ENCODE results near the gene RAB19. TPM values are rescaled to one million over a fixed set of nuclear protein-coding genes. Genes with fewer than 3 reads are reported as not detected.

Gene RAB19
- total and polyA plus RNA-seq, 2 of the 8 experiments (the other 6 are each of a cell fraction or from before 2014, with no cell fraction given): 9.8 to 11.0 TPM

DNA sequence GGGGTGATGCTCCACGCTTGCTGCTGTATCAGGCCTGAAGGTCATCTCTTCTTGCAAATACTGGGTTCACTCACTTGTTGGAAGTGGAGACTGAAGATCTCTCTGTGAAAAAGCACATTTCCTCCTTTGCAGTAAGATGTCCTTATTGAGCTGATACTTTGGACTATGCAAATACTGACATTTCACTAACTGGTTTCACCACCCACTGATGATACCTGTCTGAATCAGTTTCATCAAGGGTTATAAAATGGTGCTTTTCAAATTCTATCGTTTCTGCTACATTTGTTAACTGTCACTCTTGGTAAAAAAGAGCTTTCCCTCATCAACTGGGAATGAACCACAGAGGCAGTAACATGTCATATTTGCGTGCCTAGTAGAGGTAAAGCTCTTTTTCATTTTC is 35.5 kb downstream of the RAB19 start (continued):
- TF ChIP-seq NANOG (IDR thresholded peaks at IDR 0.05; ENCODE audit: insufficient read depth, low read depth, low read length, poor library complexity, severe bottlenecking): no peak
- TF ChIP-seq TBP (IDR thresholded peaks at IDR 0.05; ENCODE audit: low read depth, low read length): no peak
- no peak for TF ChIP-seq CHD2 (IDR thresholded peaks at IDR 0.05; ENCODE audit: low read length)
- no peak for TF ChIP-seq CHD1 (IDR thresholded peaks at IDR 0.05; ENCODE audit: low read depth, low read length)
- TF ChIP-seq ASH2L (IDR thresholded peaks at IDR 0.05; ENCODE audit: low read length): no peak

Data from H1 (cell line).